ENCODE results near the gene TRIM47. TPM values are rescaled to one million over a fixed set of nuclear protein-coding genes. Genes with fewer than 3 reads are reported as not detected.

The TRIM47 gene
- total and polyA plus RNA-seq, 2 of the 13 experiments (the other 11 are each of a cell fraction or from before 2014, with no cell fraction given) = 33.5 to 82.0 TPM

DNA sequence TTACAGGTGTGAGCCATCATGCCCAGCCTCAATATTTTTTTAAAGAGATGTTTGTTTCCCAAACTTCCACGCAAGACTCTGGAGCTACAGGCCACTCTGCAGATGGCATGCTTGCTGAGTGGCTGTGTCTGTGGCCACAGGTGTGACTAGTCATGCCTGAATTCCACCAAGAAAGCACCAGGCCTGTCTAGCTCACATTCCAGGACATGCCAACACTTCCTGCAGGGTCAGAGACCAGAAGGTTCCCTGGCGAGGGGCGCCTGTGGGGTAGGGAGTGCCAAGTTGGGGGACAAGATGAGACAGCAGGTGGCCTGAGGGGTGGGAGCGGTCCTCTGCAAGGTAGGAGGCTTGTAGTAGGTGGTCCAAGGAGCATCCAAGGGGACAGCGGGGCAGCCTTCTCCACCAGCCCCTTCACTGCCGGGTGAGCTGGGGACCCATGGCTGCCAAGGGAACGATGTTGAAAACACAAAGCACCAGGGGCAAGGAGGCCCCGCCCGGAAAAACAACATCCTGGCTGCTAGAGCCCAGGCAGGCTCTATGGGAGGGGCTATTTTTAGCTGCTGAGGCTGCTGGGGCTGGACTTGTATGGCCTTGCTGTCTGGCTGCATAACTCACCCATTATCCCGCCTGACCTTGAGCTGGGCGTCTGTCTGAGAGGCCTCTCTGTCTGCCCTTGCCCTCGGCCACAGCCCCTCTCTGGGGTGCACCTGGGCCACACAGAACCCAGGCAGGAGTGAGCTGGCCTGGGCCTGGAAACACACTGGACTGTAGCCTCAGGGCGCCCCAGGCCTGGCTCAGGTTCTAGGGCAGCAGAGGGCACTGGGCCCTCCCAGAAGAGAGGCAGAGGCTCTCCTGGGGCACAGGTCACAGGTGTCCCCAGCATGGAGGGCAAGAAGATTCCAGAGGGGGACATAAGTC lies 5.7 kb downstream of the TRIM47 start (continued):
- no peak for TF ChIP-seq KIAA2018 (CRISPR knock-in tag; IDR thresholded peaks at IDR 0.05; ENCODE audit: borderline replicate concordance)
- TF ChIP-seq SMAD1 (CRISPR knock-in tag; IDR thresholded peaks at IDR 0.05; ENCODE audit: borderline replicate concordance, low read depth) = peak; percentile 80; the same call in 1 of the 2 replicates
- peak; percentile 94 for TF ChIP-seq ZFP90 (CRISPR knock-in tag; IDR thresholded peaks at IDR 0.05; ENCODE audit: borderline replicate concordance)
- TF ChIP-seq ZNF577 (CRISPR knock-in tag; IDR thresholded peaks at IDR 0.05; ENCODE audit: borderline replicate concordance, low read depth) = no peak
- peak; percentile 83 for TF ChIP-seq THAP11 (CRISPR knock-in tag; IDR thresholded peaks at IDR 0.05)
- TF ChIP-seq ZNF570 (CRISPR knock-in tag; IDR thresholded peaks at IDR 0.05; ENCODE audit: borderline replicate concordance) = no peak
- no peak for TF ChIP-seq TAF15 (IDR thresholded peaks at IDR 0.05; ENCODE audit: low read depth, low read length, poor library complexity, severe bottlenecking)
- peak; percentile 93 for TF ChIP-seq CSRNP1 (CRISPR knock-in tag; IDR thresholded peaks at IDR 0.05)
- peak; percentile 81 for TF ChIP-seq ZNF766 (CRISPR knock-in tag; IDR thresholded peaks at IDR 0.05; ENCODE audit: borderline replicate concordance)
- no peak for TF ChIP-seq ZNF737 (CRISPR knock-in tag; IDR thresholded peaks at IDR 0.05; ENCODE audit: borderline replicate concordance)
- peak; percentile 78 for TF ChIP-seq ZC3H13 (CRISPR knock-in tag; IDR thresholded peaks at IDR 0.05)
- TF ChIP-seq FOXC1 (CRISPR knock-in tag; IDR thresholded peaks at IDR 0.05; ENCODE audit: borderline replicate concordance) = peak; percentile 76
- peak; percentile 40; the same call in 1 of the 2 replicates for TF ChIP-seq KLF15 (CRISPR knock-in tag; IDR thresholded peaks at IDR 0.05; ENCODE audit: borderline replicate concordance)
- TF ChIP-seq ZNF274 (CRISPR knock-in tag; IDR thresholded peaks at IDR 0.05) = peak; percentile 45; the same call in 1 of the 2 replicates
- TF ChIP-seq ZNF547 (CRISPR knock-in tag; IDR thresholded peaks at IDR 0.05) = peak; percentile 77
- TF ChIP-seq ARID3A (IDR thresholded peaks at IDR 0.05; ENCODE audit: low read depth, low read length) = 0 out of 2 replicates have a peak, but pooled peaks have one; percentile 28

Data from HepG2 (cell line).